NCI-H1417 treated with DMSO at 0.1 percent for 48 hours (cell line): ENCODE results near the gene NEDD9.

Source experiments
- DNase-seq: peaks from one replicate; lab custom pipeline; 2025; lab: John Stamatoyannopoulos, UW

NEDD9 gene

DNA sequence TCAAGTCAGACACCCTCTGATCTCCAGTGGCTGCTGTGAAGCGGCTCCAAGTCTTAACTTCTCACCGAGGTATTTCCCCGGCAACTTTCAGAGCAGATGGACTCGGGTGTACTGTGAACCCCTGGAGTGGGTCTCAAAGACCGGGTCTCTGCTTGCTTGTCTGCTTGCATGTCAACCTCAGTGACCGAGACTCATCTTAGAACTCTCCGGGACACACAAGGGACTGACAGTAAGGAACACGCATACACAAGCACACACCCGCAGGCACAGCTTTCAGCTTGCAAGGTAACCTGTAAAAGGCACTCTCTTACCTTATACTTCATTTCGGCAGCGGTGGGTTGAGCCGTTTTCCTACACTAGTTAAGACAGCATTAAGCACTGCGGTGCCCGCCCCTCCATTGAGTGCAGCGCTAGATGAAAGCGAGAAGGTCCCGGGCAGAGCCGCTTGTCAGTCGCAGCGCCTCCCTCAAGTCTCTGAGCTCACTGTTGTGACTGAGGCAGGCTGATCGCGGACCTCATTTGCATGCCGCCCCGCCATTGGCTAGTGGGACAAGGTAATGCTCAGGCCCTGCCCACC is at the start of gene NEDD9:
Gene NEDD9 (minus strand): TSS at position 476 of the 577 bp plus-strand sequence. CDS start 153 bp downstream, at position 323.
- DNase-seq = peak; percentile 72

DNA sequence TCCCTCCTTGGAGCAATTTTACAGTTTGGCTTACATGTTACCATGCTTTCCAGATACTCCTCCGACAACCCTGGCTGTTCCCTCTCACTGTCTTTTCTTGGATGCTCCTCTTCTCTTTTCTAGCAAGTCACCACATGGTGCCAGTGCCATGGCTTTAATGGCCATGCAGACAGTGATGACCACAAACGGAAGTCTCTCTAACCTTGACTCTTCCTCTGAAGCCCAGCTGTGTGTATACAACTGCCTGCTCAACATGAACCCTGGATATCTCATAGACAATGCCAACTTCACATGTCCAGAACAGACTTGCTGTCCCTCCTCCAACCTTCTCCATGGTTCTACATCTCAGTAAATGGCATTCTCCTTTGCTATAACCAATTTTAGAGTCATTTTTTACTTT is 49.8 kb upstream of the NEDD9 start:
- no peak for DNase-seq

DNA sequence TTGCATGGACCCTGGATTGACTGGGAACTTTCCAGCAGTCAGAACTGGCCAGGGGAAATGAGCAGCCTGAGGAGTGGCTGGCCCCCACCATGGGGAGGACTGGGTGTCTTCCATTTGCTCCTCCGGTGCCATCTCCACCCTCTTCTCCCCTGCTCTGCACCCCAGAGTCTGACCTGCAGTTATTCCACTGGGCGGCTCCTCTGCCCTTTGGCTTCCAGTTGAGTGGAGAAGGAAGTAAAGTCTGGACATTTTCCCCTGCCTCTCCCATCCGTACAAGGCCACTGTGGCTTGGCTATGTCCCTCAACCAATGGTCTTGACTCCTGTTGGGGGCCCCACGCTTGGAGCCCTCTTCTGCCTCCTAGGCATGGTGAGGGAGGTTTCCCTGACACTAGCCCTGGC is 47.9 kb upstream of the NEDD9 start:
- DNase-seq = no peak

DNA sequence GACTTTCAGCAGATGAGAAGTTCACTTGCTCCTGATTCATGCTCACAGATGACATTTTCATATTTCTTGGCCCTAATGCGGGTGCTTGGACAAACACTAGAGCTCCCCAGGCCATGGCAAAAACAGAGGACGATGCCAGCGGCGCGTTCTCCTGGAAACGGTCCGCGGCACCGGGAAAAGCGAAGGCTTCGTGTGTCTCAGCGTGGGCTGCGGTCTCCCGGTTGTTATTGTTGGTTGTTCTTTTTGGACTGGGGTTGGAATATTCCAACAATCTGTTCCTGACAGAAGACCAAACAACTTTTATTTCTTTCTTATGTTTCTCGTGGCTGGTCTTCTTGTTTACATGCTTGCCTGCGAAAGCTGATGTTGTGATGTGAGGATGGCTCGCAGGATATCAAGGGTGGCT is 46.8 kb upstream of the NEDD9 start:
- DNase-seq = no peak

GRCh38 chr6:11278207-11278559 is 45.7 kb upstream of the NEDD9 start:
- no peak for DNase-seq

- no peak for DNase-seq
These were observed 45.1 kb upstream of the NEDD9 start for GRCh38 chr6:11277275-11278206.

DNA sequence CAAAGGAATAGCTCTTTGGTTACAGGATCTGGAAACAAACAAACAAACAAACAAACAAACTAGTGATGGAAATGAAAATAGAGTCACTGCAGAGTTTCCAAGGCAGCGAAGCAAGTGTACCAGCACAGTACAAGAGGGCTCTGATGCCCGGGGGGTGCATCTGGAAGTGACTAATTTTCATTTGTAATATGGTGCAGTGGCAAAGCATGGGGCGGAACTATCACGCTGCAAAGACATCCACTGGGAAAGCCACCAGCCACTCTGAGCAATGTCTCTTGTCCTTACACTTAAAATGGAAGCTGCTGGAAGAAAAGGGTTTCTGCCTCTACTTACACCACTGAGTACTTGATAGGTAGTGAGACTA is 44.4 kb upstream of the NEDD9 start:
- no peak for DNase-seq

- no peak for DNase-seq
These were observed 43.8 kb upstream of the NEDD9 start for GRCh38 chr6:11276228-11276627.

GRCh38 chr6:11275598-11275997 is 43.1 kb upstream of the NEDD9 start:
- DNase-seq = no peak

GRCh38 chr6:11273406-11274065 is 41.1 kb upstream of the NEDD9 start:
- no peak for DNase-seq

GRCh38 chr6:11272491-11273192 is 40.2 kb upstream of the NEDD9 start:
- no peak for DNase-seq

DNA sequence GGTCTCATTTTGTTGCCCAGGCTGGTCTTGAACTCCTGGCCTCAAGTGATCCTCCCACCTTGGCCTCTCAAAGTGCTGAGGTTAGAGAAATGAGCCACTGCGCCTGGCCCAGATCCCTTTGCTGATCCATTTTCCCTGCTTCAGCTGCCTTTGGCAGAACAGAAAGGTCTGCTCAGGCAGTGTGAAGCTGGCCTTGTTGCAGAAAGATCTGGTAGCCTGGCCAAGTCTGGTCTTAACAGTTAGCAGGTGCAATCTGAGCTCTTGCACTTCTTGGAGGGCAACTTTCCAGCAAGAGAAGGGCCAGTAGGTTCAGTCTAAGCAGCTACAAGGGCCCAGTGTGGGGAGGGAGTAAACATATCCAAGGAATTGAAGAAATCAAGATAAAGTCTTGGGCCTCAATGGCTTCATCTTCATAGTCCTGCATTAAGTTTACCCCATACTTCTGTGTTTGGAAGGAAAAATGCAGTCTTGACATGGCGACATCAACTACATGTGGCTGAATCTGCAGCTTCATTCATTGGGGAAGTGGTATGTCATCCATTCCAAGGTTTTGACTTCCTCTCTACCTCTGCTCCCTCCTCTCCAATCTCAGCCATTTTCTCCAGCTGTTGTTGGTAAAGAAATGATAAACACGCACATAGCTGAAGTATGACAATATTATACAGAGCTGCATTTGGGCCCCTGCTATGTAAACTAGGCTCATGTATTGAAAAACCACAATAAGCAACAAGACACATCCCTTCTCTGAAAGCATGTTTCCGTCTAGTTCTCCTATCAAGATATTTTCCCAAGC is 39.0 kb upstream of the NEDD9 start:
- no peak for DNase-seq

DNA sequence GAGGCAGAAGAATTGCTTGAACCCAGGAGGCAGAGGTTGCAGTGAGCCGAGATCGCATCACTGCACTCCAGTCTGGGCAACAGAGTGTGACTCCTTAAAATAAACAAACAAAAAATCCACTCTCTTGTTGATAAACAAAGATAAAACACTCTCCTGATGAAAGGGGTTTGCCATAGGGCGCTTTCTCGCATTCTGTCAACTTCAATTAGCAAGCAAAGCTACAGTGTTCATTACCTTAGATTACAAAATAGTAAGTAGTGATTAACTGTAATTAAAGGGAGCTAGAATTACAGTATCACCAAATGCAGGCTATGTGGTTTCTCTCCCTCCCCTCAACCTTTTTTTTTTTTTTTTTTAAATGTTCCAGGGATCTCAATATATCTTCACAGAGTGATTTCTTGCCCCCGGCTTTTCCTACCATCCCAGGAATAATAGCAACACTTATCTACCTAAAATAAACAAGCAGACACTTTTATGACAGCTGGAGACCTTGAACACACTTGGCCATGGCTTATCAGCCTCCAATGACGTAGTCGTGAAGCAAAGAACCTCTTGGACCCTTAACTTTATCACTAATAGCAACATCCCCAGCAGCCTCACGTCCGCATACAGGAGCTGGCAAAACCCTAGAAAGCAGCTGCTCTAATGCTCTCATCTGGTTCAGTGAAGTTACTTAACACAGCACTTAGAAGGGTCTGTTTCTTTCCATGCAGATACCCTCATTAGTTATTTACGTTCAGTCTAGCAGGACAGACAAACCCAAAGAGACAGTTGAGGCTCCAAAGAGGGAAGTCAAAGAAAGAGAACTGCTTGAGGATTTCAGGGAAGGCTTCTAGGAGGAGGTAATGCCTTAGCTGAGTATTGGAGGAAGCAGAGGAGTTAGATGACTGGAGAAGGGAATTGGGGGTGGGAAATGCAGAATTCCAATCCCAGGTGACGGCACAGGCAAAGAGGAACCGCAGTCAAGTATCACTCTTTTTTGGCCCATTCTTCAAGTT is 37.9 kb upstream of the NEDD9 start:
- peak; percentile 54 for DNase-seq

GRCh38 chr6:11268978-11269377 is 36.5 kb upstream of the NEDD9 start:
- no peak for DNase-seq

- DNase-seq = no peak
These were observed 34.5 kb upstream of the NEDD9 start for GRCh38 chr6:11266926-11267325.

- DNase-seq = no peak
These were observed 33.5 kb upstream of the NEDD9 start for GRCh38 chr6:11265932-11266331.

GRCh38 chr6:11264100-11264499 is 31.6 kb upstream of the NEDD9 start:
- DNase-seq = no peak

DNA sequence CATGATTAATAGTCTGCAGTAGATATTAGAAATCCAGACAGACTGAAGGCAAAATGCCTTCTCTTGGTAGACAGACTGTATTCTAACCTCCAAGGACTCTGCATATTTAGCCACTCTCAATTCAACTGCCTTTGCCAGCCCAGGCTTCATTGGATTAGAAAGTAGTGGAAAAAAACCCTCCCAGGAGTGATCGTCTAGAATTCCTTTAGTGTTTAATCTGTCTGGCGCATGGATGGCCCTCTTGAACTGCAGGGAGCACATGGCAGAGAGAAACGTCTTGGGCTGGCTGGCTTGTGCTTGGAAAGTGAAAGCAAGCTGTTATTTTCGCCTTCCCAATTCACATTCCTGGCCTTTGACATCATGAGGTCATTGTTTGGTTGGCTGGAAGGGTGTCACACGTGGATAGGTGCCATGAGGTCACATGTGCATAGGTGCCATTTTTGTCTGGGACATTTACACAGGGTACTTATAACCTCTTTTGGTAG is 30.9 kb upstream of the NEDD9 start:
- no peak for DNase-seq

GRCh38 chr6:11262242-11262641 is 29.8 kb upstream of the NEDD9 start:
- DNase-seq = no peak
